ENCODE measurements around the gene PKD2.
"Not testable (repeated sequence)": the region's sequence is repeated elsewhere in the genome, so short reads cannot be mapped to it uniquely, and the experiment has no call there.

The PKD2 gene

GRCh38 chr4:87985887-87986200 lies 21.6 kb upstream of the PKD2 start:
- DNase-seq (ENCODE audit: low read depth, low spot score): no peak

- DNase-seq (ENCODE audit: low read depth, low spot score): no peak
Measured at GRCh38 chr4:87986508-87986907, 20.9 kb upstream of the PKD2 start.

GRCh38 chr4:87989765-87990164 lies 17.7 kb upstream of the PKD2 start:
- no peak for DNase-seq (ENCODE audit: low read depth, low spot score)

- no peak for DNase-seq (ENCODE audit: low read depth, low spot score)
Measured at GRCh38 chr4:87995435-87995834, 12.0 kb upstream of the PKD2 start.

DNA sequence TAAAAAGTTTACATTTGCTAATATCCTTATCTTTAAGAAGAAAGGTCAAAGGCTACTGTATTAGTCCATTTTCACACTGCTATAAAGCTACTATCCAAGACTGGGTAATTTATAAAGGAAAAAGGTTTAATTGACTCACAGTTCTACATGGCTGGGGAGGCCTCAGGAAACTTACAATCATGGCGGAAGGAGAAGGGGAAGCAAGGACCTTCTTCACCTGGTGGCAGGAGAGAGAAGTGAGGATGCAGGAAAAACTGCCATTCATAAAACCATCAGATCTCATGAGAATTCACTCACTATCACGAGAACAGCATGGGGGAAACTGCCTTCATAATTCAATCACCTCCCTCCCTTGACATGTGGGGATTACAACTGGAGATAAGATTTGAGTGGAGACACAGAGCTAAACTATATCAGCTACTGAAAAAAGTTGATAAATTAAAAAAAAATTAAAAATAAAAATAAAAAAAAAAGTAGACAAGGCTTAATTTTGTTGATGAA lies 8.2 kb upstream of the PKD2 start:
- DNase-seq (ENCODE audit: low read depth, low spot score): not testable (repeated sequence)

GRCh38 chr4:88001871-88002270 lies 5.6 kb upstream of the PKD2 start:
- DNase-seq (ENCODE audit: low read depth, low spot score): no peak

DNA sequence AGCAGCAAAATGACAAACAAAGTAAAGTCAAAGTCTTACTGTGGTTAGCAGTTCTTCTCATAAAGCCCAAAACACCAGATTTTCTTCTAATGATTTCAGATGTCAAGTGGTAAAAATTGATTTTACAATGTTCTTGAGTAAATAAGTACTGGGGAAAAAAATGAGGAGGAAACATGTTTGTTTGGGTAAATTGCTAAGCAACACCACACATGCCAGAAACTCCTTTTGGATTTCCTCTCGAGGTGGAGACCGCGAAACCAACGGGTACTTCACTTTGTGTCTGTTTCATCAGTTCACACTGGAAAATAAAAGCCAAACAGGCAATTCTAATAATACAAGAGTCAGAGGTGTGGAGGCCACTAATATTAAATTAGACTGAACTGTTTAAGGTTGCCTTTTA lies 4.6 kb upstream of the PKD2 start:
- DNase-seq (ENCODE audit: low read depth, low spot score): no peak

- DNase-seq (ENCODE audit: low read depth, low spot score): no peak
Measured at GRCh38 chr4:88003261-88003660, 4.2 kb upstream of the PKD2 start.

DNA sequence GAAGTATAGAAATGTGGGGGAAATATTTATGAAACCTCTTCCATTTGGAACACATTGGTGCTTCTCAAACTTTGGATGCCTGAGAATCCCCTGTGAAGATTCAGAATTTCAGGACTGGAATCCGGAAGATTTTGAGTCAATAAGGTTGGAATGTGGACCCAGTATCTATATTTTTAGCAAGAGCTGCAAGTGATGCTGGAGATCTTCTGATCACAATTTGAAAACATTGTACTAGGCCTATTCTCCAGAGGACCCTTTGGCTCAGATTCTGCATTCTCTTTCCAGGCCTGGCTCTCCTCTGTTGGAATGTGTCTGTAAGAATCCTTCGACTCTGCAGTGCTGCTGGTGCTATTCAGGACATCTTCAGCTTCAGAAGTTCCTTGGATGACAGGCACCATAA lies 2.4 kb upstream of the PKD2 start:
- no peak for DNase-seq (ENCODE audit: low read depth, low spot score)

- DNase-seq (ENCODE audit: low read depth, low spot score): no peak
Measured at GRCh38 chr4:88005946-88006345, 1.5 kb upstream of the PKD2 start.

GRCh38 chr4:88006956-88007303 lies 505 bp upstream of the PKD2 start:
- no peak for DNase-seq (ENCODE audit: low read depth, low spot score)

DNA sequence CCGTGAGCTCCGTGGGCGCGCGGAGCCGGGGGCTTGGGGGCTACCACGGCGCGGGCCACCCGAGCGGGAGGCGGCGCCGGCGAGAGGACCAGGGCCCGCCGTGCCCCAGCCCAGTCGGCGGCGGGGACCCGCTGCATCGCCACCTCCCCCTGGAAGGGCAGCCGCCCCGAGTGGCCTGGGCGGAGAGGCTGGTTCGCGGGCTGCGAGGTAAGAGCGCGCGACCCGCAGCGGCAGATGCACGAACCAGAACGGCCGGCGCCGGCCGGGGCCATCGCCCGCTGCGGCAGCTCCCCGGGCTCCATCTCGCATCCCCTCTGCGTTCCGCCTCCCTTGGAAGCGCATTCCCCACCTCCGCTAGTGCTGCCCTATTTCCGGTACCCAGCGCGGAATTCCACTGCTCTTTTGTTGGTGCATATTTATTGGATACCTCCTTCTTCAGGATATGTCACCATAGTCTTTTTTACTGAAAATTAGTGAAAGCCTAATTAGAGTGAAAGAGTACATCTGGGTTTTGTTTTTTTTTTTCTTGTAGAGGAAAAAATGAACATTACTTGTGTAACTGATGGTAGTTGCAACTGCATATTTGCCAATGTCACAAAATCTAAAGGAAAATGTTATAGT lies 797 bp downstream of the PKD2 start:
- DNase-seq (ENCODE audit: low read depth, low spot score): peak; percentile 61

DNA sequence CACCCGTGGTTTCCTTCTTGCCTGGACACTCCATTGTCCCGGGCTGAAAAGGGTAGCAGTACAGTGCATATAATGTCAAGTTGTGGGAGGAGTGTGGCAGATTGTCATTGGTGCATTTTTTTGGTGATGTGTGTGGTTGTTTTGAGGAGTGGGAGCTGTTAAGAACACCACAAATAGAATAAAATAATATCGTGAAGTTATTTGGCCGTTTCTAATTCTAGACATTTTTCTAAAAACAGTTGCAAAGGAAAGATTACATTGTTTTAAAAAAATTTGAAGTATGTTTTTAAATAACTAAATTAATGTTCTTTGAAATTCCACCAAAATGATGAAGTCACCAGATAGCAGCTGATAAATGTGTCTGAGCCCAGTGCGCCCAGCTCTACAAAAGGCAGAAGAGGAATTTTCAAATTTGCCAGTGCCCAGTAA lies 1.3 kb downstream of the PKD2 start:
- no peak for DNase-seq (ENCODE audit: low read depth, low spot score)

GRCh38 chr4:88009871-88010270 lies 2.4 kb downstream of the PKD2 start:
- DNase-seq (ENCODE audit: low read depth, low spot score): no peak

- no peak for DNase-seq (ENCODE audit: low read depth, low spot score)
Measured at GRCh38 chr4:88010966-88011365, 3.5 kb downstream of the PKD2 start.

DNA sequence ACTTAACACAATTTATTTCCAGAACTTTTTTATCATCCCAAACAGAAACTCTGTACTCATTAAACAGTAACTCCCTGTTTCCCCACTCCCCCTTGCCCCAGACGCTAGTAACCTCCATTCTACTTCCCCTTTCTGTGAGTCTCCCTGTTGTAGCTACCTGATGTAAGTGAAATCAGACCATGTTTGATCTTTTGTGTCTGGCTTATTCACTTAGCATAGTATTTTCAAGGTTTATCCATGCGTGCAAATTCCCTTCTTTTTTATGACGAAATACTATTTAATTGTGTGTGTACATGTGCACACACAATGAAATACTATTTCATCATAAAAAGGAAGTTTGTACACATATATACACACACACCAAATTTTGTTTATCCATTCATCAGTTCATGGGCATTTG lies 5.2 kb downstream of the PKD2 start:
- no peak for DNase-seq (ENCODE audit: low read depth, low spot score)

GRCh38 chr4:88014386-88014905 lies 7.0 kb downstream of the PKD2 start:
- DNase-seq (ENCODE audit: low read depth, low spot score): no peak

GRCh38 chr4:88015659-88016295 lies 8.3 kb downstream of the PKD2 start:
- DNase-seq (ENCODE audit: low read depth, low spot score): peak; percentile 31

DNA sequence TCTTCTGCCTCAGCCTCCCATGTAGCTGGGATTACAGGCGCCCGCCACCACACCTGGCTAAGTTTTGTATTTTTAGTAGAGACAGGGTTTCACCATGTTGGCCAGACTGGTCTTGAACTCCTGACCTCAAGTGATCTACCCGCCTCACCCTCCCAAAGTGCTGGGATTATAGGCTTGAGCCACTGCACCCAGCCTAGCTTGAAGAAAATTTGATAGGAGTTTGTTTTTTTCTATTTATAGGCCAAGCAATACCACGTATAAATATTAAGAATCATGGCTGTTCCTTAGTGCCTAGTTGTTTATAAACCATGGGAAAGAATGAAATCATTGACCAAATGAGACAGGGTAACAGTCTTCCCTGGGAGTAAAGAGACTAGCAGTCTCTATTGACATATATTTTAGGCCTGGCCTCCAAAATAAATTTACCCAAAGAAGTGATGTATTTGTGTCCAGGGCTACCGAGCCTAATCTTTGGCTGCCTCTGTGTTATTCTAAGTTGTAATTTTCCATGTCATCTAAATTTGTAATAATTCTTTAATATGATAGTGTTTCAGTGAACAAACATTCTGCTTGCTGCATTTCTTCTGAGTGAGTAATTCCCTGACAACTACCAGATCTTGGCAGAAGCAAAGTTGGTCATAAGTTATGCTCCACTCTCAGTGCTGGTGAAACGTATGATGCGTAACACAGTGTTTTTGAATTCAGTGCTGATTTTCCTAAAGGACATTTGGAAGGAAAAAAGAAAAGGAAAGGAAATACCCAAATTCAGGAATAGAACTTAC lies 10.3 kb downstream of the PKD2 start:
- DNase-seq (ENCODE audit: low read depth, low spot score): no peak

GRCh38 chr4:88018466-88018865 lies 11.0 kb downstream of the PKD2 start:
- no peak for DNase-seq (ENCODE audit: low read depth, low spot score)

GRCh38 chr4:88021824-88022223 lies 14.4 kb downstream of the PKD2 start:
- DNase-seq (ENCODE audit: low read depth, low spot score): no peak

DNA sequence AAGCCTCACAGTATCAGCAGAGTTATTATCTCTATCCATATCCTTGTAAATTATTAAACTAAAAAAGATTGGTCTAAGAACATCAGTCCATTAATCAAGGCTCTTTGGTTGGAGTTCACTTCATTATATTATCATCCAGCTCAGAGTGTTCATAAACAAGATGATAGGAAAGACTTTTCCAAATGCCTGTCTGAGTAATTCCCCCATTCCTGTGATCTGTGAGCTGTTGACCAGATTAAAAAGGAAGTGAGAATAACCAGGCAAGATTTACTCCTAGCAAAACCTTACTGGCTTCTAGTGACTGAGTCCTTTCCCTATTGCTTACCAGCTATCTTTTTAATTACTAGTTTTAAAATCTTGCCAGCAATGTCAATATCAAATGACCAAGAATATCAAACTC lies 14.9 kb downstream of the PKD2 start:
- no peak for DNase-seq (ENCODE audit: low read depth, low spot score)

All from ELF-1 (cell line).